ENCODE data around the gene SAE1.

- TF ChIP-seq POLR2A (IDR thresholded peaks at IDR 0.05): peak; percentile 86
- TF ChIP-seq, protein P1, sequence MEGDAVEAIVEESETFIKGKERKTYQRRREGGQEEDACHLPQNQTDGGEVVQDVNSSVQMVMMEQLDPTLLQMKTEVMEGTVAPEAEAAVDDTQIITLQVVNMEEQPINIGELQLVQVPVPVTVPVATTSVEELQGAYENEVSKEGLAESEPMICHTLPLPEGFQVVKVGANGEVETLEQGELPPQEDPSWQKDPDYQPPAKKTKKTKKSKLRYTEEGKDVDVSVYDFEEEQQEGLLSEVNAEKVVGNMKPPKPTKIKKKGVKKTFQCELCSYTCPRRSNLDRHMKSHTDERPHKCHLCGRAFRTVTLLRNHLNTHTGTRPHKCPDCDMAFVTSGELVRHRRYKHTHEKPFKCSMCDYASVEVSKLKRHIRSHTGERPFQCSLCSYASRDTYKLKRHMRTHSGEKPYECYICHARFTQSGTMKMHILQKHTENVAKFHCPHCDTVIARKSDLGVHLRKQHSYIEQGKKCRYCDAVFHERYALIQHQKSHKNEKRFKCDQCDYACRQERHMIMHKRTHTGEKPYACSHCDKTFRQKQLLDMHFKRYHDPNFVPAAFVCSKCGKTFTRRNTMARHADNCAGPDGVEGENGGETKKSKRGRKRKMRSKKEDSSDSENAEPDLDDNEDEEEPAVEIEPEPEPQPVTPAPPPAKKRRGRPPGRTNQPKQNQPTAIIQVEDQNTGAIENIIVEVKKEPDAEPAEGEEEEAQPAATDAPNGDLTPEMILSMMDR (IDR thresholded peaks at IDR 0.05): no peak
Measured at GRCh38 chr19:47255879-47256692, 125.5 kb downstream of the SAE1 start, which contains the start of gene CCDC9.
